Urinary bladder (tissue), 4 donors: Measurements from ENCODE around the gene PAPPA. TPM values are rescaled to one million over a fixed set of nuclear protein-coding genes. Genes with fewer than 3 reads are reported as not detected.

ENCODE experiments used
- DNase-seq: peaks from one replicate; pipeline ENCODE4 v3.0.0-alpha.2; 2015; ENCODE audit errors: extremely low spot score
- H3K27ac ChIP-seq: one replicate; pipeline ENCODE4 v1.5.1; 2013; ENCODE audit warnings: low read depth, mild to moderate bottlenecking, moderate library complexity
- H3K36me3 ChIP-seq: one replicate; pipeline ENCODE4 v1.6.1; 2013; ENCODE audit warnings: mild to moderate bottlenecking, moderate library complexity; ENCODE audit not compliant: insufficient read depth
- H3K4me1 ChIP-seq: one replicate; pipeline ENCODE4 v1.6.1; 2013; ENCODE audit warnings: mild to moderate bottlenecking, moderate library complexity; ENCODE audit not compliant: insufficient read depth
- H3K4me3 ChIP-seq: one replicate; pipeline ENCODE4 v1.5.1; 2013; ENCODE audit warnings: low read depth, low read length
- WGBS: extraction: QIAGEN DNeasy Blood & Tissue Kit; methylation state at CpG from one replicate; pipeline ENCODE4 v1.1.7; 2013; 5-methylcytosine and 5-hydroxymethylcytosine counted together
- polyA plus RNA-seq: library from polyadenylated mRNA; stranded (reverse); fragments of 200-250 nt; gene quantifications from one replicate; pipeline ENCODE4 v1.2.3, GENCODE V29; 2013
- total RNA-seq: library from RNA; depleted of rRNA; stranded (reverse); fragments of >200 nt; gene quantifications from one replicate; pipeline ENCODE4 v1.2.3, GENCODE V29; 2014
- donor health status: healthy with polysubstance abuse.
- donor health status: healthy.

PAPPA gene
- total and polyA plus RNA-seq, 2 donors = 4.2 to 5.9 TPM

GRCh38 chr9:116142706-116143492, 10.7 kb upstream of the PAPPA start:
- 90% methylated on average over 5 of the region's 5 CpGs for WGBS
- no peaks in the 10 kb centered on the region for H3K4me1 ChIP-seq
- no peak overlapping the region for H3K4me3 ChIP-seq
- H3K36me3 ChIP-seq = no peaks in the 10 kb centered on the region
- DNase-seq = no peak
- H3K27ac ChIP-seq = no peak overlapping the region

GRCh38 chr9:116144038-116144437, 9.6 kb upstream of the PAPPA start:
- Histone ChIP-seq H3K27ac (no peak overlapping the region), H3K4me1 (no peaks in the 10 kb centered on the region), H3K4me3 (no peak overlapping the region), H3K36me3 (no peaks in the 10 kb centered on the region)
- DNase-seq = no peak
- 53% methylated on average over 5 of the region's 5 CpGs for WGBS

- Histone ChIP-seq H3K27ac (no peak overlapping the region), H3K4me3 (no peak overlapping the region), H3K36me3 (no peaks in the 10 kb centered on the region), H3K4me1 (no peaks in the 10 kb centered on the region)
- DNase-seq = no peak
- WGBS = 87% methylated on average over 2 of the region's 2 CpGs
Measured at GRCh38 chr9:116144555-116144954, 9.0 kb upstream of the PAPPA start.

GRCh38 chr9:116145036-116145435, 8.6 kb upstream of the PAPPA start:
- H3K27ac ChIP-seq = no peak overlapping the region
- no peak for DNase-seq
- no peaks in the 10 kb centered on the region for H3K4me1 ChIP-seq
- H3K36me3 ChIP-seq = no peaks in the 10 kb centered on the region
- H3K4me3 ChIP-seq = no peak overlapping the region

- Histone ChIP-seq H3K4me3 (no peak overlapping the region), H3K27ac (no peak overlapping the region), H3K36me3 (no peaks in the 10 kb centered on the region), H3K4me1 (no peaks in the 10 kb centered on the region)
- 88% methylated on average over 4 of the region's 4 CpGs for WGBS
- no peak for DNase-seq
Measured at GRCh38 chr9:116147821-116148220, 5.8 kb upstream of the PAPPA start.

- H3K4me1 ChIP-seq = no peaks in the 10 kb centered on the region
- WGBS = 33% methylated on average over 4 of the region's 4 CpGs
- H3K4me3 ChIP-seq = no peak overlapping the region
- no peak overlapping the region for H3K27ac ChIP-seq
- DNase-seq = no peak
- no peaks in the 10 kb centered on the region for H3K36me3 ChIP-seq
Measured at GRCh38 chr9:116149844-116150243, 3.7 kb upstream of the PAPPA start.

- Histone ChIP-seq H3K4me3 (no peak overlapping the region), H3K27ac (no peak overlapping the region), H3K4me1 (no peaks in the 10 kb centered on the region), H3K36me3 (no peaks in the 10 kb centered on the region)
- 78% methylated on average over 4 of the region's 4 CpGs for WGBS
- DNase-seq = no peak
Measured at GRCh38 chr9:116151199-116151598, 2.4 kb upstream of the PAPPA start.

- Histone ChIP-seq H3K4me1 (no peaks in the 10 kb centered on the region), H3K4me3 (no peak overlapping the region), H3K27ac (no peak overlapping the region), H3K36me3 (no peaks in the 10 kb centered on the region)
- no peak for DNase-seq
- WGBS = 21% methylated on average over 6 of the region's 6 CpGs
Measured at GRCh38 chr9:116151966-116152381, 1.6 kb upstream of the PAPPA start.

GRCh38 chr9:116152390-116152789, 1.2 kb upstream of the PAPPA start:
- WGBS = 32% methylated on average over 2 of the region's 2 CpGs
- no peak overlapping the region for H3K4me3 ChIP-seq
- no peaks in the 10 kb centered on the region for H3K36me3 ChIP-seq
- DNase-seq = no peak
- H3K4me1 ChIP-seq = no peaks in the 10 kb centered on the region
- H3K27ac ChIP-seq = no peak overlapping the region

GRCh38 chr9:116152941-116153764, 438 bp upstream of the PAPPA start:
- WGBS = 35% methylated on average over 9 of the region's 9 CpGs
- Histone ChIP-seq H3K4me3 (peak overlapping the region; percentile 74), H3K36me3 (no peaks in the 10 kb centered on the region), H3K4me1 (no peaks in the 10 kb centered on the region), H3K27ac (peak overlapping the region; percentile 40)
- no peak for DNase-seq

GRCh38 chr9:116154334-116154975, 864 bp downstream of the PAPPA start:
- peak overlapping the region; percentile 74 for H3K4me3 ChIP-seq
- H3K27ac ChIP-seq = peak overlapping the region; percentile 76
- under 1% methylated on average over 74 of the region's 74 CpGs for WGBS
- no peaks in the 10 kb centered on the region for H3K4me1 ChIP-seq
- no peak for DNase-seq
- H3K36me3 ChIP-seq = no peaks in the 10 kb centered on the region

- WGBS = 5% methylated on average over 27 of the region's 27 CpGs
- Histone ChIP-seq H3K4me3 (peak overlapping the region; percentile 74), H3K36me3 (no peaks in the 10 kb centered on the region), H3K27ac (peak overlapping the region; percentile 76), H3K4me1 (no peaks in the 10 kb centered on the region)
- no peak for DNase-seq
Measured at GRCh38 chr9:116154976-116155697, 1.5 kb downstream of the PAPPA start.

GRCh38 chr9:116155698-116156039, 2.1 kb downstream of the PAPPA start:
- Histone ChIP-seq H3K27ac (peak overlapping the region; percentile 34), H3K36me3 (no peaks in the 10 kb centered on the region), H3K4me1 (no peaks in the 10 kb centered on the region), H3K4me3 (peak overlapping the region; percentile 74)
- WGBS = 12% methylated on average over 10 of the region's 10 CpGs
- no peak for DNase-seq
